Heart left ventricle (tissue), 13 donors: ENCODE results near the gene LSAMP.

ENCODE experiments used
- CTCF ChIP-seq, 12 donors: fragments of 200-600 bp; sonication (generic) in 4 of 12; IDR thresholded peaks; one replicate each; pipeline versions ENCODE4 v1.5.0 to v1.8.0; 2018 to 2022; ENCODE audit warnings: antibody characterized with exemption in 12 of 12, mild to moderate bottlenecking in 5 of 12
- POLR2A ChIP-seq, 2 donors: fragments of 450-650 bp; IDR thresholded peaks; one replicate each; pipeline ENCODE4 v1.6.1; 2017; ENCODE audit warnings: antibody characterized with exemption in 2 of 2, mild to moderate bottlenecking in 2 of 2, moderate library complexity in 2 of 2
- donor health status: ischemic (EF 13 %, LVEDD 7.1; RV severe dilation, severe dysfunction).
- donor health status: DM: no; HTN: yes; CAD: no.
- donor health status: DM: no; HTN: no; CAD: no.
- donor health status: ischemic (EF 25% LVEDD 6.9; RV normal size, moderate dysfunction).
- donor health status: ischemic (EF 25% LVEDD 5.7; RV mildly dilated, moderate dysfunction).
- donor health status: ischemic (EF 35%, LVEDD 5.7; RV mildly dilated, moderate dysfunction).
- donor health status: nonischemic (EF 11% LVEDD 7.7; RV severe dilation, severe dysfunction).
- donor health status: DM: yes; HTN: yes; CAD: no.
- donor health status: PGD.
- donor health status: ischemic (EF 29% LVEDD 5.4; RV normal size, mild dysfunction).
- donor health status: nonischemic (EF 23%, LVEDD 6.1; RV moderate dilation, normal function).

- TF ChIP-seq CTCF (IDR thresholded peaks at IDR 0.05) (no peak), POLR2A (IDR thresholded peaks at IDR 0.05) (no peak)
These were observed 638.8 kb downstream of the LSAMP start for GRCh38 chr3:115806501-115806900.
